ENCODE results near the gene SRC. TPM values are rescaled to one million over a fixed set of nuclear protein-coding genes. Genes with fewer than 3 reads are reported as not detected.
A peak's percentile ranks its signal among the peaks of the same experiment; 100 is the strongest.

The SRC gene
- polyA plus RNA-seq, 1 of the 3 experiments (the other 2 are of a cell fraction): 23.8 TPM

GRCh38 chr20:37382482-37383120, 36.7 kb downstream of the SRC start:
- peaks cover 9% of the 10 kb centered on the region for H3F3A ChIP-seq (replicated peaks; ENCODE audit: insufficient read depth)
- ChIA-PET CTCF (interaction anchor here (0.6 to 3.2 kb wide), 5 partner anchors 11 to 191 kb away, joined by 3 to 31 read pairs (median 3); no protein-coding TSS in a partner anchor), POLR2A (no interaction called here)
- peaks cover 5% of the 10 kb centered on the region; the same call in 1 of the 2 replicates for H3K79me2 ChIP-seq (ENCODE audit: insufficient read depth)
- peak; percentile 11 for DNase-seq
- no peak overlapping the region for H3K4me2 ChIP-seq
- H3K9me2 ChIP-seq: no peaks in the 10 kb centered on the region
- peaks cover 6 to 18% of the 10 kb centered on the region in 2 experiments; a peak in 2 of 4 replicates for H3K4me1 ChIP-seq (ENCODE audit: control insufficient read depth in 1 of 2, insufficient read depth in 2 of 2, low read depth in 1 of 2, low read length in 1 of 2)
- H3K27me3 ChIP-seq (ENCODE audit: insufficient read depth): no peaks in the 10 kb centered on the region
- no peak overlapping the region for H3K4me3 ChIP-seq (ENCODE audit: low read depth in 2 of 2, low read length in 1 of 2)
- H3K9me3 ChIP-seq: no peaks in the 10 kb centered on the region
- no peak overlapping the region for H2AFZ ChIP-seq (ENCODE audit: low read depth)
- H3K36me3 ChIP-seq (replicated peaks in 1 of 2; ENCODE audit: control insufficient read depth in 1 of 2, insufficient read depth in 2 of 2, low read length in 1 of 2): peaks cover 4 to 21% of the 10 kb centered on the region in 2 experiments
- WGBS (ENCODE audit: low lambda C conversion rate): 91% methylated on average over 9 of the region's 11 CpGs
- H3K9ac ChIP-seq: no peak overlapping the region
- TF ChIP-seq SMC3 (IDR thresholded peaks at IDR 0.05; ENCODE audit: low read depth, low read length) (no peak), NRF1 (IDR thresholded peaks at IDR 0.05; ENCODE audit: low read depth, low read length) (no peak)
- H3K27ac ChIP-seq (ENCODE audit: low read depth in 2 of 2, low read length in 1 of 2): no peak overlapping the region; a peak in 1 of 4 replicates
- no peaks in the 10 kb centered on the region for H4K20me1 ChIP-seq (ENCODE audit: insufficient read depth)

- ChIA-PET CTCF (interaction anchor here (0.6 to 3.5 kb wide), 8 partner anchors 8 to 191 kb away, joined by 3 to 48 read pairs (median 6); partner anchors contain the start of gene MANBAL), POLR2A (no interaction called here)
- DNase-seq: peak; percentile 20
- Histone ChIP-seq H3K9me3 (no peaks in the 10 kb centered on the region), H3K4me1 (ENCODE audit: control insufficient read depth in 1 of 2, insufficient read depth in 2 of 2, low read depth in 1 of 2, low read length in 1 of 2) (peaks cover 6 to 18% of the 10 kb centered on the region in 2 experiments; a peak in 2 of 4 replicates), H2AFZ (ENCODE audit: low read depth) (no peak overlapping the region), H3F3A (replicated peaks; ENCODE audit: insufficient read depth) (peaks cover 9% of the 10 kb centered on the region), H3K27me3 (ENCODE audit: insufficient read depth) (no peaks in the 10 kb centered on the region), H3K27ac (ENCODE audit: low read depth in 2 of 2, low read length in 1 of 2) (no peak overlapping the region; a peak in 2 of 4 replicates), H3K9me2 (no peaks in the 10 kb centered on the region), H4K20me1 (ENCODE audit: insufficient read depth) (no peaks in the 10 kb centered on the region), H3K36me3 (replicated peaks in 1 of 2; ENCODE audit: control insufficient read depth in 1 of 2, insufficient read depth in 2 of 2, low read length in 1 of 2) (peaks cover 4 to 21% of the 10 kb centered on the region in 2 experiments), H3K4me3 (ENCODE audit: low read depth in 2 of 2, low read length in 1 of 2) (no peak overlapping the region), H3K9ac (no peak overlapping the region), H3K4me2 (no peak overlapping the region), H3K79me2 (ENCODE audit: insufficient read depth) (peaks cover 1% of the 10 kb centered on the region; the same call in 1 of the 2 replicates)
- 78% methylated on average over 25 of the region's 25 CpGs for WGBS (ENCODE audit: low lambda C conversion rate)
- TF ChIP-seq IRF3 (IDR thresholded peaks at IDR 0.05; ENCODE audit: low read depth, low read length) (no peak), RFX5 (IDR thresholded peaks at IDR 0.05; ENCODE audit: low read length) (no peak), FOXJ3 (CRISPR knock-in tag; IDR thresholded peaks at IDR 0.05) (no peak), EZH2phosphoT487 (IDR thresholded peaks at IDR 0.05; ENCODE audit: borderline replicate concordance, low read depth) (no peak), GABPA (IDR thresholded peaks at IDR 0.05; ENCODE audit: low read depth) (no peak), SMC3 (IDR thresholded peaks at IDR 0.05; ENCODE audit: low read depth, low read length) (no peak), JUND (IDR thresholded peaks at IDR 0.05) (no peak), YY1 (IDR thresholded peaks at IDR 0.05; ENCODE audit: low read depth) (no peak), PBX3 (IDR thresholded peaks at IDR 0.05) (no peak), SIN3A (IDR thresholded peaks at IDR 0.05; ENCODE audit: borderline replicate concordance, low read depth, low read length) (no peak), REST (IDR thresholded peaks at IDR 0.05; ENCODE audit: low read depth, low read length) (no peak), CTCF (IDR thresholded peaks at IDR 0.05) (no peak), TCF12 (IDR thresholded peaks at IDR 0.05) (no peak)
These were observed 37.5 kb downstream of the SRC start for GRCh38 chr20:37383229-37383989.

All from SK-N-SH (cell line).